Lower leg skin (tissue), 4 donors: Measurements from ENCODE around the gene LIG3. TPM values are rescaled to one million over a fixed set of nuclear protein-coding genes. Genes with fewer than 3 reads are reported as not detected.

Experiments
- DNase-seq, 2 donors: peaks; one replicate each; pipeline ENCODE4 v3.0.0-alpha.2; 2019; ENCODE audit warnings: low spot score in 2 of 2
- H3K4me3 ChIP-seq: fragments of 200-600 bp; sonication (generic); 2 replicates; pipeline ENCODE4 v1.5.1; 2017; ENCODE audit warnings: mild to moderate bottlenecking, low read depth; ENCODE audit not compliant: poor library complexity, severe bottlenecking
- CTCF ChIP-seq, 3 donors: fragments of 450-650 bp; IDR thresholded peaks; one replicate each; pipeline ENCODE4 v1.5.1; 2016; ENCODE audit warnings: antibody characterized with exemption in 3 of 3, mild to moderate bottlenecking in 3 of 3, moderate library complexity in 2 of 3
- POLR2A ChIP-seq, 2 donors: fragments of 450-650 bp; IDR thresholded peaks; one replicate each; pipeline ENCODE4 v1.6.1; 2016 to 2017; ENCODE audit warnings: antibody characterized with exemption in 2 of 2, mild to moderate bottlenecking in 1 of 2, moderate library complexity in 1 of 2
- WGBS, 2 donors: methylation state at CpG; one replicate each; pipeline ENCODE4 v1.1.5; 2018; 5-methylcytosine and 5-hydroxymethylcytosine counted together
- intact Hi-C: fragments of 100-400 bp; cut with DNase I; formaldehyde crosslinking; loops from one replicate; pipeline ENCODE4 v1.15.0; 2023; ENCODE audit warnings: low total_unique reads
- total RNA-seq, 4 donors: library from RNA; depleted of rRNA; stranded (reverse); fragments of >200 nt; gene quantifications; one replicate each; pipeline ENCODE4 v1.1.0, GENCODE V29; 2016

Gene LIG3
- total RNA-seq, 4 donors from 2014 or later: 13.7 to 67.6 (median 29.9) TPM

GRCh38 chr17:34981538-34982241 is 1.4 kb downstream of the LIG3 start:
- no peak for DNase-seq
- 7 to 12% methylated on average over 8 of the region's 8 CpGs for WGBS, 2 donors
- no peak overlapping the region for H3K4me3 ChIP-seq
- no peak for TF ChIP-seq CTCF (IDR thresholded peaks at IDR 0.05)
- TF ChIP-seq POLR2A (IDR thresholded peaks at IDR 0.05): no peak
- intact Hi-C loops: no loop called here

- 85 to 90% methylated on average over 2 of the region's 2 CpGs for WGBS, 2 donors
These were observed 6.9 kb downstream of the LIG3 start for GRCh38 chr17:34987232-34987631.

GRCh38 chr17:34988644-34989043 is 8.3 kb downstream of the LIG3 start:
- no peak for DNase-seq
- 86 to 93% methylated on average over 2 of the region's 2 CpGs for WGBS, 2 donors
- intact Hi-C loops: no loop called here
- H3K4me3 ChIP-seq: no peak overlapping the region
- TF ChIP-seq POLR2A (IDR thresholded peaks at IDR 0.05) (no peak), CTCF (IDR thresholded peaks at IDR 0.05) (no peak)

More at GRCh38 chr17:34987232-34987631, 6.9 kb downstream of the LIG3 start:
- no peak for DNase-seq
- TF ChIP-seq CTCF (IDR thresholded peaks at IDR 0.05): no peak
- TF ChIP-seq POLR2A (IDR thresholded peaks at IDR 0.05): no peak
- no peak overlapping the region for H3K4me3 ChIP-seq
- intact Hi-C loops: no loop called here

- DNase-seq: no peak
- intact Hi-C loops: no loop called here
- TF ChIP-seq CTCF (IDR thresholded peaks at IDR 0.05) (no peak), POLR2A (IDR thresholded peaks at IDR 0.05) (no peak)
- WGBS, 2 donors: 91 to 93% methylated on average over 10 of the region's 10 CpGs
- no peak overlapping the region for H3K4me3 ChIP-seq
These were observed 9.2 kb downstream of the LIG3 start for GRCh38 chr17:34989473-34989872.

GRCh38 chr17:34990921-34991365 is 10.6 kb downstream of the LIG3 start:
- intact Hi-C loops: loop anchor here (10.0 kb wide), 1 partner anchor 104 kb away; no protein-coding TSS in a partner anchor
- 52 to 59% methylated on average over 6 of the region's 6 CpGs for WGBS, 2 donors
- TF ChIP-seq CTCF (IDR thresholded peaks at IDR 0.05) (no peak), POLR2A (IDR thresholded peaks at IDR 0.05) (no peak)
- no peak for DNase-seq
- H3K4me3 ChIP-seq: no peak overlapping the region
